ENCODE data around the gene MLN.

Gene MLN

GRCh38 chr6:33788694-33789549 is 14.9 kb downstream of the MLN start, which contains the start of gene LEMD2:
LEMD2 (minus strand) TSS chr6:33789130; CDS start chr6:33789116, 14 bp downstream.
- peak; percentile 98 for DNase-seq (ENCODE audit: low read depth, low spot score)

DNA sequence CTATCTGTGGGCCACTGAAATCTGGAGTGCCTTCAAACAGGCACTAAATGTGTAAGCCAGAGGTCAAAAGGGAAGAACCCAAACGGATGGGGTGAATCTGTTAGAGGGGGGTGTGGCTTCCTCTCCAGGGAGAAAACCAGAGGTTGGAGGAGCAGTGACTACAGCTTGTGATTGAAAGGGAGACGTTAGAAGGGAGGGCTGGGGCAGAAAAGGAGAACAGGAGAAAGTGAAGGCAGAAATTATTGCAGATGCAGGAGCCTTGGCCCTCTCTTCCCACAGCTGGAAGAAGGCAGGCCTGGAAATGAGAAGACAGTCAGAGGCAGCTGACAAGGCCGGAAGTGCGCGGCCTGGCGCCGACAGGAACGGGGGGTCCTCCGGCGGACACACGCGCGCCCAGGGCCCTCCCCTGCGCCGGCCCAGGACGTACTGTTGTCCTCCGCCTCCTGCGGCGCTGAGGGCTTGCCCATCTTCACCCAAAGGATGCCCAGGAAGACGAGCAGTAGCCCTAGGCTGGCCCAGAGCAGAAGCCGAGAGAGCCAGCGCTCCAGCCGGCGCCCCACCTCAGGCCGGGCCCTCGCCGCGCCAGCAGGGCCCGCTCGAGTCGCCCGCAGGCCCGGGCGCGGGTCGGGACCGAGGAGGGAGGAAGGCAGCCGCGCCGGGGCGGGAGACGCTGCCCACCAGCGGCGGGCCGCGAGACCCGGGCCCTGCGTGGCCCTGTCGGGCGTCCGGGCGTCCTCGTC is 15.7 kb downstream of the MLN start:
- DNase-seq (ENCODE audit: low read depth, low spot score) = peak; percentile 79

- peak; percentile 62 for DNase-seq (ENCODE audit: low read depth, low spot score)
These were observed 16.4 kb downstream of the MLN start for GRCh38 chr6:33787346-33787953.

DNA sequence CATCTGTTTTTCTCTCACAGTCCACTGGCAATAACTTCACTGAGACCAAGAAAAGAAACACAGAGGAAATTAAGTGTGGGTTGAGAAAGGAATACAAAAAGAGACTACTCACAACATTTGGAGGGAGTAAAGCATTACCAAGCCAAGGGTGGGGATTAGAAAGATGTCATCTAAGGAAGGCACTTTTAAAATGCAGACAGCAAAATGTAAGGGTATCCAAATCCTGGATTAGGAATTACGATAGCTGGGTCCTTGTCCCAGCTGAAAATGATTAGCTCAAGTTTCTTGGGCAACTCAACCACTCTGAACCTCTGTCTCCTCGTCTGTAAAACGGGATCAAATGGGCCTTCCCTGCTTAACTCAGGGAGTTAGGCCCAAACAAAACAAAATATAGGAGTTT is 17.1 kb downstream of the MLN start:
- DNase-seq (ENCODE audit: low read depth, low spot score) = no peak

- DNase-seq (ENCODE audit: low read depth, low spot score) = peak; percentile 64
These were observed 18.0 kb downstream of the MLN start for GRCh38 chr6:33785778-33786177.

GRCh38 chr6:33784787-33785186 is 19.0 kb downstream of the MLN start:
- no peak for DNase-seq (ENCODE audit: low read depth, low spot score)

DNA sequence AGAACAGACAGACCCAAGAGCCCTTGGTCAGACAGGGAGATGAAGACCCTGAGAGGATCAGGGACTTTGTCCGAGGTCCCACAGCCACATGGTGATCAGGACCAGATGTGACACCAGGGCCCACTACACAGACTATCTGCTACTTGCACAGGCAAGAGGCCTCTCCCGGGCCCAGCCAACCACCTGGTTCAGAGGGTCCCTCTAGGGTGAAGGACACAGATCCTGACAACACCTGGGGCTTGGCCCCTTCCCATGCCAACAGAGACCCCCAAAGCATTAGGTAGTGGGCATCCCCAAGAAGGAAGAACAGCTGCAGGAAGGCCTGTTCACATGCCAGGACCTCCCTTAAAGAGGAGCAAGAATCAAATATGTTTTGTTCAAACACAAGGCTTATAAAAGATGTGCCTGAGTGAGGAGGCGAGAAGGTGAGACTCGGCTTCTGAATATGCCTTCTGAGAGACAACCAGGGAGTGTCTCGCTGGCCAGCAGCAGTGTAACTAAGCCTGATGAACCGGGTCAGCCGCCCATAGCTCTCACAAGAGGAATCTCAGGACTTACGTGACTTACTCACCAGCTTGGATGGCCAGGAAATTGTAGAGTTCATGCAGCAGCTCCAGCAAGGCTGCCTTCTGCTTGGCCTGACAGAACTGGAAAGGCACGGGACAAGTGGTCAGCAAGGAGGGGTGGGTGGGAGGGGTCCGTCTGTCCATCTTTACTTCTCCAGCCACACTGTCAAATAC is 19.9 kb downstream of the MLN start:
- DNase-seq (ENCODE audit: low read depth, low spot score) = no peak

- no peak for DNase-seq (ENCODE audit: low read depth, low spot score)
These were observed 21.2 kb downstream of the MLN start for GRCh38 chr6:33782561-33782960.

GRCh38 chr6:33781131-33781975 is 22.4 kb downstream of the MLN start:
- peak; percentile 93 for DNase-seq (ENCODE audit: low read depth, low spot score)

GRCh38 chr6:33779895-33780294 is 23.9 kb downstream of the MLN start:
- DNase-seq (ENCODE audit: low read depth, low spot score) = no peak

- DNase-seq (ENCODE audit: low read depth, low spot score) = peak; percentile 41
These were observed 24.5 kb downstream of the MLN start for GRCh38 chr6:33779290-33779689.

- DNase-seq (ENCODE audit: low read depth, low spot score) = no peak
These were observed 25.2 kb downstream of the MLN start for GRCh38 chr6:33778444-33779121.

DNA sequence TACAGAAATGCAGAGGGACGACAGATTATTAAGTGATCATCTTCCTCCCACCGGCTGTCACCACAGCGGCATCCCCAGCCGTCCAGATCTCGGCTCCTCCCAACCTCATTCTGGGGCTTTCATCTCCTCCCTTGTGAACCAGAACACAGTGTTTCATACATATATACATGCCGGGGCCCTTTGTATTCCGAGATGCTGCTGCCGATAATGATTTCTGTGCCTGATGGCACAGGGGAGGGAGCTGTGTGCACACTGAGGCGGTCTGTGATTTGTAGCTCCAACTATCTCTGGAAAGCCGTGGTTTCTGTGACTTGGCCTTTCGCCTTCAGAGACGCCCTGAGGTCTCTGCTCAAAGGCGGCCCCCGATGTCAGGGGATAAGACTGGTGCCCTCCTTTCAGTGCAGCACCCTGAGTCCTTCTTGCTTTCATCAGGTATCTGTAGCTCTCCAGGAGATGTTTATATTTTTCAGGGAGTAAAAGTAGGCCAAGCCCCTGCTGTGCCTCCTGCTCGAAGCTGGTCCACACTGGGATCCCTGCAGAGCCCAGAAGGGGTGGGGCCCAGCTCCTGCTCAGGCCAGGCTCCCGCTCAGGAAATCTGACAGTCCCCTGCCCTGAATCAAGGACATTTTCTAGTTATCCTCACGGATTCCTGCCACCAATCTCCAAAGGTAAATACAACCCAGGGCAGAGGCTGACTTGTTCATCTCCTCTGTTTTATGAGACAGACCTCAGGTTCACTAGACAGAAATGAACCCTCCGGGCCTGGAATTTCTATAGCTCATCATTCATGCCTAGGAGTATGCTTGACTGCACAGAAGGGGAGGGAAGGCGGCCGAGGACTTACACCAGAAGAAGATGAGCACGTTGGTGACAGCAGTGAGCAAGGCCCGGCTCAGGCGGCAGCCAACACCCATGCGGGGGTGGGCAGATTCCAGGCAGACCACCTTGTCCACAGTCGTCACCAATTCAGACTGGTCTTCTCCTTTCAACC is 26.1 kb downstream of the MLN start:
- DNase-seq (ENCODE audit: low read depth, low spot score) = no peak

DNA sequence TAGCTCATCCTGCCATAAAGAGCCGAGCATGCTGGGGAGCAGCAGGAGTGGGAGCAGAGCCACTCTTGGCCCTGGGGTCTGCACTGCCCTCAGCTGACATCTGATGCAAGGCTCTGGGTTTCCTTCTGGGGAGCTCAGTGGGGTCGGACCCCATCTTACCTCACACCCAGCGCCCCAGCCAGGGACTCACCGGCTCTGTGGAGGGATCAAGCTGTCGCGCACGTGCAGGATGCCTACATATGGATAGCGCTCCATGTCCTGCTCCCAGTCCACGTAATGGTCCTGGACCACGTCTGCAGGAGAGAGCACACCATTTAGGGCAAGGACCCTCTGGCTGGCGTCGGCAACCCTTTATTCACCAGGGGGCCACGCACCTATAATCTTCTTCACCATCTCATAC is 27.0 kb downstream of the MLN start:
- DNase-seq (ENCODE audit: low read depth, low spot score) = no peak

- no peak for DNase-seq (ENCODE audit: low read depth, low spot score)
These were observed 27.6 kb downstream of the MLN start for GRCh38 chr6:33776186-33776585.

DNA sequence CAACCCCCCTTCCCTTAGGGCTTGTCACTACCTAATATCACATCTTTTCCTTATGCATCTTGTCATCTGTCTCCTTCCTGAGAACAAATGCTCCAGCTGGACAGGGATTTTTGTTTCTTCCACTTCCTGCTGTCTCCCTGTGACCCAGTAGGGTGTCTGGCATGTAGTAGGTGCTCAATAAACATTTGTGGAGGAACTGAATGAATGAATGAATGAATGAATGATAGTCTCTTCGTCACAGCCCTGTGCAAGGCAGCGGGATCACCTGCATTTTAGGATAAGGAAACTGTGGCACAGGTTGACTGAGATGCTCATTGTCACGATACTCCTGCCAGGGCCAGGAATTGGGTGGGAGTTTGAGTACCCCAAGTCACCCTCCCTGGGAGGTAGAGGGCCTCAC is 29.0 kb downstream of the MLN start:
- no peak for DNase-seq (ENCODE audit: low read depth, low spot score)

GRCh38 chr6:33772902-33773472 is 30.8 kb downstream of the MLN start:
- no peak for DNase-seq (ENCODE audit: low read depth, low spot score)

DNA sequence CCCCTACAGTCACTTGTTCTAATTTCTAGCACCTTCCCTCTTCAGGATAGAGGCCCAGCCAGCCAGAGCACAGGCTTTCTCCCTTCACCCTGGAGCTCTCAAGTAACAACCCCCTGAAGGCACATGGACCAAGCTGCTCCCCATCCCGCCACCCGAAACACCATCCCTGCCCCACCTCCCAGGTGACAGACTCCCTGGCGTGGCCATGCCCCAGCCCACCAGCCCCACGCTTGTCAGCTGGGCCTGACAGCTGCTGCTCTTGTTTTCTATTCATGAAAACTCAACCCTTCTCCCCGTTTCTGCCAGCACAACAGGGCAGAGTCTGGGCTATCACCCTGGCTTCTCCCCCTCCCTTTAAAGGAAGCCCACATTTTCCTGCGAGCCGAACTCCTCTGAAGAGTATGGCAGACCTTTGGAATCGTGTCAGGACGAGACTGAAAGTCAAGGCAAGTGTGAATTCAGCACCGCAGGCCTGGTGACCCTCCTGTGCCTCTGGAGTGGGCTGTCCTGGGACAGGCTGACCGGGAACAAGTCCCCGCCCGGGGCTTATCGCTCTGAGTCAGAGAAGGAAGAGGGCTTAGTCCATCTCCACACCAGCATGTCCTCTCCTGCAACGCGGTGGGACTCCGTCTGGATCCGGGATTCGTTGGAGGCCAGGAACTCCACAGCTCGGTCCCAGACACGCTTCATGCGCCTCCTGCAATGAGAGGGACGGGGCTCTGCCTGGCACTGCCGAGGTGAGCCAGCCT is 31.5 kb downstream of the MLN start:
- no peak for DNase-seq (ENCODE audit: low read depth, low spot score)

All from astrocyte of the hippocampus (primary cell).